KMS-11 (cell line): ENCODE data around the gene ACKR1.

Experiments
- H2AFZ ChIP-seq: fragments of 200-600 bp; sonication (generic); 2 replicates; pipeline ENCODE4 v1.6.1; 2016; ENCODE audit warnings: antibody characterized with exemption, mixed run types, low read depth
- H3K27ac ChIP-seq: fragments of 200-600 bp; sonication (generic); 2 replicates; pipeline ENCODE4 v1.6.1; 2016; ENCODE audit warnings: mild to moderate bottlenecking, mixed run types
- H3K27me3 ChIP-seq: fragments of 200-600 bp; sonication (generic); 2 replicates; pipeline ENCODE4 v1.6.1; 2017; ENCODE audit warnings: mild to moderate bottlenecking, low read depth, mixed run types, moderate library complexity; ENCODE audit not compliant: insufficient read depth
- H3K36me3 ChIP-seq: fragments of 200-600 bp; sonication (generic); 2 replicates; pipeline ENCODE4 v1.6.1; 2017; ENCODE audit warnings: mild to moderate bottlenecking, mixed run types; ENCODE audit not compliant: insufficient read depth
- H3K4me1 ChIP-seq: fragments of 200-600 bp; sonication (generic); 2 replicates; pipeline ENCODE4 v1.6.1; 2016; ENCODE audit warnings: mild to moderate bottlenecking, low read depth, mixed run types; ENCODE audit not compliant: poor library complexity, severe bottlenecking
- H3K4me2 ChIP-seq: fragments of 200-600 bp; sonication (generic); 2 replicates; pipeline ENCODE4 v1.7.0; 2016; ENCODE audit warnings: mild to moderate bottlenecking, mixed run types
- H3K4me3 ChIP-seq: fragments of 200-600 bp; sonication (generic); IDR thresholded peaks from 2 replicates; pipeline ENCODE4 v1.6.1; 2017; ENCODE audit warnings: low read depth, low read length, mixed read lengths; ENCODE audit not compliant: insufficient read depth
- H3K79me2 ChIP-seq: fragments of 200-600 bp; sonication (generic); 2 replicates; pipeline ENCODE4 v1.6.1; 2016; ENCODE audit warnings: low read depth, mixed run types; ENCODE audit not compliant: insufficient read depth
- H3K9ac ChIP-seq: fragments of 200-600 bp; sonication (generic); 2 replicates; pipeline ENCODE4 v1.6.1; 2016; ENCODE audit warnings: mild to moderate bottlenecking, mixed run types
- H4K20me1 ChIP-seq: fragments of 200-600 bp; sonication (generic); 2 replicates; pipeline ENCODE4 v1.6.1; 2016; ENCODE audit warnings: mild to moderate bottlenecking, mixed run types; ENCODE audit not compliant: insufficient read depth
- TF ChIP-seq, protein P1 (sequence below): fragments of 200-600 bp; sonication (generic); conservative IDR thresholded peaks from 2 replicates; pipeline ENCODE4 v1.6.1; 2017; ENCODE audit warnings: low read depth, mild to moderate bottlenecking, antibody characterized with exemption, low read length, moderate library complexity, mixed read lengths

Gene ACKR1

GRCh38 chr1:159177272-159177907, 27.3 kb upstream of the ACKR1 start:
- H3K4me2 ChIP-seq, result no peak overlapping the region
- no peaks in the 10 kb centered on the region for H3K36me3 ChIP-seq
- H3K27ac ChIP-seq, result no peak overlapping the region
- H3K79me2 ChIP-seq, result no peaks in the 10 kb centered on the region
- H2AFZ ChIP-seq, result no peak overlapping the region
- no peak overlapping the region for H3K4me3 ChIP-seq
- no peaks in the 10 kb centered on the region for H3K4me1 ChIP-seq
- H3K27me3 ChIP-seq, result no peaks in the 10 kb centered on the region
- no peak overlapping the region for H3K9ac ChIP-seq
- TF ChIP-seq, protein P1, sequence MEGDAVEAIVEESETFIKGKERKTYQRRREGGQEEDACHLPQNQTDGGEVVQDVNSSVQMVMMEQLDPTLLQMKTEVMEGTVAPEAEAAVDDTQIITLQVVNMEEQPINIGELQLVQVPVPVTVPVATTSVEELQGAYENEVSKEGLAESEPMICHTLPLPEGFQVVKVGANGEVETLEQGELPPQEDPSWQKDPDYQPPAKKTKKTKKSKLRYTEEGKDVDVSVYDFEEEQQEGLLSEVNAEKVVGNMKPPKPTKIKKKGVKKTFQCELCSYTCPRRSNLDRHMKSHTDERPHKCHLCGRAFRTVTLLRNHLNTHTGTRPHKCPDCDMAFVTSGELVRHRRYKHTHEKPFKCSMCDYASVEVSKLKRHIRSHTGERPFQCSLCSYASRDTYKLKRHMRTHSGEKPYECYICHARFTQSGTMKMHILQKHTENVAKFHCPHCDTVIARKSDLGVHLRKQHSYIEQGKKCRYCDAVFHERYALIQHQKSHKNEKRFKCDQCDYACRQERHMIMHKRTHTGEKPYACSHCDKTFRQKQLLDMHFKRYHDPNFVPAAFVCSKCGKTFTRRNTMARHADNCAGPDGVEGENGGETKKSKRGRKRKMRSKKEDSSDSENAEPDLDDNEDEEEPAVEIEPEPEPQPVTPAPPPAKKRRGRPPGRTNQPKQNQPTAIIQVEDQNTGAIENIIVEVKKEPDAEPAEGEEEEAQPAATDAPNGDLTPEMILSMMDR, result no peak
- no peaks in the 10 kb centered on the region for H4K20me1 ChIP-seq

GRCh38 chr1:159179906-159180305, 24.8 kb upstream of the ACKR1 start:
- Histone ChIP-seq H4K20me1 (no peaks in the 10 kb centered on the region), H3K79me2 (no peaks in the 10 kb centered on the region), H3K4me1 (no peaks in the 10 kb centered on the region), H3K4me3 (no peak overlapping the region), H3K4me2 (no peak overlapping the region), H3K27ac (no peak overlapping the region), H2AFZ (no peak overlapping the region), H3K36me3 (no peaks in the 10 kb centered on the region), H3K9ac (no peak overlapping the region), H3K27me3 (no peaks in the 10 kb centered on the region)
- TF ChIP-seq, protein P1, result no peak

DNA sequence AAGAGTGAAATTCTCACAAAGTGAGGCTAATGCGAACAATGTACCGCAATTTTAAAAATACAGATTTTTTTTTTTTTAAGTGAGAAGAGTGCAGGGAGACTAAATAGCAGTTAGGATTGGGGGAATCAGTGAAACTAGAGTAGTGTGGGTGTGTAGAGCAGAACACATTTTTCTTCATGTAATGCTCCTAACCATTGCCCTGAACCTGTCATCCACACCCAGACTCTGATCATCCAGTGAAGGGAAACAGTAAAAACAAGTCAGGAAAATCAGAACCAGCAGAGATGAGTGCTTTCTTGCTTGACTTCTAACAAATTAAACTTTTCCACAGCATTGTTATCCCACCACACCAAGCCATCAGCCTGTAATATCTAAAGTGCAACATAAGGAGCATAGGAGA, 24.2 kb upstream of the ACKR1 start:
- Histone ChIP-seq H2AFZ (no peak overlapping the region), H3K36me3 (no peaks in the 10 kb centered on the region), H3K79me2 (no peaks in the 10 kb centered on the region), H3K27me3 (no peaks in the 10 kb centered on the region), H3K9ac (no peak overlapping the region), H3K27ac (no peak overlapping the region), H3K4me3 (no peak overlapping the region), H3K4me1 (no peaks in the 10 kb centered on the region), H4K20me1 (no peaks in the 10 kb centered on the region), H3K4me2 (no peak overlapping the region)
- TF ChIP-seq, protein P1, result no peak

- TF ChIP-seq, protein P1, result no peak
Observed at GRCh38 chr1:159181328-159182024, 23.2 kb upstream of the ACKR1 start.

More at GRCh38 chr1:159181328-159182024, 23.2 kb upstream of the ACKR1 start:
- Histone ChIP-seq H3K36me3 (no peaks in the 10 kb centered on the region), H4K20me1 (no peaks in the 10 kb centered on the region), H3K4me3 (no peak overlapping the region), H3K4me2 (no peak overlapping the region), H3K9ac (no peak overlapping the region), H3K4me1 (no peaks in the 10 kb centered on the region), H3K27me3 (no peaks in the 10 kb centered on the region), H2AFZ (no peak overlapping the region), H3K79me2 (no peaks in the 10 kb centered on the region), H3K27ac (no peak overlapping the region)
